ENCODE results near the gene FLNC. TPM values are rescaled to one million over a fixed set of nuclear protein-coding genes. Genes with fewer than 3 reads are reported as not detected.

The FLNC gene
- total RNA-seq, 3 donors from 2014 or later = 0.16 to 0.33 (median 0.25) TPM

DNA sequence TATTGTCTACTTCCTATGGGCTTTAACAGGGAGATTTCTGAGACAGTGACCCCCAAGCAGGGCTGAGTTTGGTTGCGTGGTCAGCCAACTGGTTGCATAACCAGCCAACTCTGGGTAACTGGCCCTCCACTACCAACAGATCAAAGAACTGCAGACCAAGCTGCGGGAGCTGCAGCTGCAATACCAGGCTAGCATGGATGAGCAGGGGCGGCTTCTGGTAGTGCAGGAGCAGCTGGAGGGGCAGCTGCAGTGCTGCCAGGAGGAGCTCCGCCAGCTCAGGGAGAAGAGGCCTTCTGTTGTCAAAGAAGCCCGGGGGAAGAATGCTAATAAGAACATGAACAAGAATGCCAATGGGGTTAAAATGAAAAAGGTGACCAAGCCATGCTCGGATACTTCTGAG, 15.7 kb upstream of the FLNC start:
- no peaks in the 10 kb centered on the region for H3K4me1 Mint-ChIP-seq (ENCODE audit: low read depth)
- no peaks in the 10 kb centered on the region for H3K36me3 Mint-ChIP-seq (ENCODE audit: insufficient read depth)
- peaks cover 3% of the 10 kb centered on the region for H3K27me3 Mint-ChIP-seq (ENCODE audit: low read depth)
- ATAC-seq (no peak), DNase-seq (no peak)
- no peak overlapping the region for H3K4me3 Mint-ChIP-seq
- no peaks in the 10 kb centered on the region for H3K9me3 Mint-ChIP-seq

- Mint-ChIP-seq H3K4me1 (ENCODE audit: low read depth) (peaks cover 4% of the 10 kb centered on the region), H3K4me3 (no peak overlapping the region), H3K36me3 (ENCODE audit: insufficient read depth) (no peaks in the 10 kb centered on the region), H3K27me3 (ENCODE audit: low read depth) (peaks cover 3% of the 10 kb centered on the region), H3K9me3 (no peaks in the 10 kb centered on the region)
- ATAC-seq (no peak), DNase-seq (no peak)
Observed at GRCh38 chr7:128815289-128815942, 14.8 kb upstream of the FLNC start.

GRCh38 chr7:128818694-128819093, 11.5 kb upstream of the FLNC start:
- no peaks in the 10 kb centered on the region for H3K9me3 Mint-ChIP-seq
- H3K4me3 Mint-ChIP-seq = no peak overlapping the region
- no peaks in the 10 kb centered on the region for H3K36me3 Mint-ChIP-seq (ENCODE audit: insufficient read depth)
- DNase-seq (no peak), ATAC-seq (no peak)
- peaks cover 4% of the 10 kb centered on the region for H3K4me1 Mint-ChIP-seq (ENCODE audit: low read depth)
- H3K27me3 Mint-ChIP-seq (ENCODE audit: low read depth) = peaks cover 3% of the 10 kb centered on the region

GRCh38 chr7:128821724-128822123, 8.5 kb upstream of the FLNC start:
- no peak for DNase-seq
- Mint-ChIP-seq H3K4me1 (ENCODE audit: low read depth) (peaks cover 4% of the 10 kb centered on the region), H3K4me3 (no peak overlapping the region), H3K36me3 (ENCODE audit: insufficient read depth) (no peaks in the 10 kb centered on the region), H3K9me3 (no peaks in the 10 kb centered on the region), H3K27me3 (ENCODE audit: low read depth) (peaks cover 4% of the 10 kb centered on the region)
- ATAC-seq = no peak

GRCh38 chr7:128826512-128826911, 3.7 kb upstream of the FLNC start:
- H3K36me3 Mint-ChIP-seq (ENCODE audit: insufficient read depth) = no peaks in the 10 kb centered on the region
- H3K27me3 Mint-ChIP-seq (ENCODE audit: low read depth) = peaks cover 41% of the 10 kb centered on the region
- H3K9me3 Mint-ChIP-seq = no peaks in the 10 kb centered on the region
- H3K4me3 Mint-ChIP-seq = no peak overlapping the region
- no peak for ATAC-seq
- peaks cover 12% of the 10 kb centered on the region for H3K4me1 Mint-ChIP-seq (ENCODE audit: low read depth)
- no peak for DNase-seq

DNA sequence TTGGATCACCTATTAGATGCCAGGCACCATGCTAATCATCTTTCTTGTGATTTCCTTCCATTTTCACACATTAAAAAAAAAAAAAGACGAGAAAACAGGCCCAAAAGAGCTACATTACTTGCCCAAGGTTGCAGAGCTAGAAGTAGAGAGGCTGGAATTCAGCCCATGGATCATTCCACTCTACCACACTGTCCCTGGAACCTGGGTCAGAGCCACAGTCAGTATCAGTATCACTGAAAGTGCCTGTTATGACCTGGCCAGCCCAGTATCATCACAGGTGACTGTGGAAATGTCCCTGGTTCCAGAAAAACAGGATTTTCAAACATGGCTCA, 3.3 kb upstream of the FLNC start:
- no peak for ATAC-seq
- Mint-ChIP-seq H3K27me3 (ENCODE audit: low read depth) (peaks cover 45% of the 10 kb centered on the region), H3K9me3 (no peaks in the 10 kb centered on the region), H3K4me1 (ENCODE audit: low read depth) (peaks cover 12% of the 10 kb centered on the region), H3K36me3 (ENCODE audit: insufficient read depth) (no peaks in the 10 kb centered on the region), H3K4me3 (no peak overlapping the region)
- DNase-seq = no peak

DNA sequence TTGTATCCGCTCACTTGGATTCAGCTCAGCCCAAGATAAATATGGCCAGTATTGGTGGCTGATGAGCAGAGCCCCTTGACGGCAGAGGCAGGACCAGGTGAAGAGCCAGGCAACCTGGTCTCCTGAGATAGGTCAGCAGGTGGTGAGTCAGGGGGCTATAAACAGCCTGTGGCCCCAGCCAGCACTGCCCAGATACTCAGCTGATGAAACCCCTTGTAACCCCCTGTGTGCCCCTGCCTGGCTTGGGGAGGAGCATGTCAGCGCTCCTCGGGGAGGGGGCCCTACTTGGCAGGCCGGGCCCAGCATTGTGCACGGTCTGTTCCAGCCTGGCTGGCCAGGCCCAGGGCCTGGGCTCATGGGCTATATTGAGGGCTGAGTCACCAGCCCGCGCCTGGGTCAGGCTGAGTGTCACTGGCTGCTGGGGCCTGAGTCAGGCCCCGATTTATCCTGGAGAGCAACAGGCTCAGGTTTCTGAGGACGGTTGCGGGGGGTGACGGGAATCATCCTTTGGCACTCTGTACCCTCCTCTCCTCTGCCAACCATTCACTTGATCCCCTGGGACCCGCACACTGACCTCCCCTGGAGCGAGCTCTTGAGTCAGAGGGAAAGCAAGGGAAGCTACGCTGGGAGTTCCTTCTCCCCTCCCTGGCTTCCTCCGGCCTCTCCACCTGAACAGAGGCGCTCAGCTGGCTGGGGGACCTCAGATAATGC, 2.8 kb upstream of the FLNC start:
- Mint-ChIP-seq H3K4me3 (no peak overlapping the region), H3K36me3 (ENCODE audit: insufficient read depth) (no peaks in the 10 kb centered on the region), H3K9me3 (no peaks in the 10 kb centered on the region), H3K4me1 (ENCODE audit: low read depth) (peaks cover 12% of the 10 kb centered on the region), H3K27me3 (ENCODE audit: low read depth) (peaks cover 45% of the 10 kb centered on the region)
- DNase-seq = no peak
- ATAC-seq = no peak

DNA sequence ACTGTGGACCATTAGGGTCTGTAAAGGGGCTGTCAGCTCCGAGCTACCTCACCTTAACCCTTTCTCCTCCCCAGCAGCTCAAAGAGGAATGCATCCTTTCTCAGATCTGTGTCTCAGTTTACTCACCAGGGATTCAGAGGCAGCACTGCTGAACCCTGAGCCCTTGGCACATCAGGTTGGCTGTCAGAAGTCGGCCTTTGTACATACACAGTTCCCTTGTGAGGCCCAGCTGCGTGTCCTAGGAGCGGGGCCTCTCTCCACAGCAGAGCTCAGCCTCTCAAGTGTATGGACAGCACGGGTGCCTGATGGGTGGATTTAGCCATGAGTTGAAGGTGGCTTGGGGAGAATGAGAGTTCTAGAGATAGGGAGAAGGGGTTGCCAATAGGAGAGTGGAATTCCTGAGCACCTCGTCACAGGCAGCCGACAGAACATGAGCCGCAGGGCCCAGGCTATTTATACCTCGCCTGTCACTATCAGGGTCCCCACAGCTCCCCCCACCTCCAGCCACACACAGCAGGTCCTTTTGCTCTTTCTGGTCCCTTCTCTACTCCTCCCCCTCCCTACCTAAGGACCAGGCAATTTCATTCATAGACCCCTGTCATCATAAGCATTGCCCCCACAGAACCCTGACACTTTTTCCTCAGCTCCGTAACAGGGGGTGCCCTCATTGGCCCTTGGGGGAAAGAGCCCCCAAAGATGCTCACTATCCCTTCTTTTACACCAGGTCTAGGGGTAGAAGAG, 2.1 kb upstream of the FLNC start:
- H3K4me3 Mint-ChIP-seq = no peak overlapping the region
- no peaks in the 10 kb centered on the region for H3K36me3 Mint-ChIP-seq (ENCODE audit: insufficient read depth)
- DNase-seq (no peak), ATAC-seq (no peak)
- peaks cover 45% of the 10 kb centered on the region for H3K27me3 Mint-ChIP-seq (ENCODE audit: low read depth)
- H3K4me1 Mint-ChIP-seq (ENCODE audit: low read depth) = peaks cover 12% of the 10 kb centered on the region
- H3K9me3 Mint-ChIP-seq = no peaks in the 10 kb centered on the region

DNA sequence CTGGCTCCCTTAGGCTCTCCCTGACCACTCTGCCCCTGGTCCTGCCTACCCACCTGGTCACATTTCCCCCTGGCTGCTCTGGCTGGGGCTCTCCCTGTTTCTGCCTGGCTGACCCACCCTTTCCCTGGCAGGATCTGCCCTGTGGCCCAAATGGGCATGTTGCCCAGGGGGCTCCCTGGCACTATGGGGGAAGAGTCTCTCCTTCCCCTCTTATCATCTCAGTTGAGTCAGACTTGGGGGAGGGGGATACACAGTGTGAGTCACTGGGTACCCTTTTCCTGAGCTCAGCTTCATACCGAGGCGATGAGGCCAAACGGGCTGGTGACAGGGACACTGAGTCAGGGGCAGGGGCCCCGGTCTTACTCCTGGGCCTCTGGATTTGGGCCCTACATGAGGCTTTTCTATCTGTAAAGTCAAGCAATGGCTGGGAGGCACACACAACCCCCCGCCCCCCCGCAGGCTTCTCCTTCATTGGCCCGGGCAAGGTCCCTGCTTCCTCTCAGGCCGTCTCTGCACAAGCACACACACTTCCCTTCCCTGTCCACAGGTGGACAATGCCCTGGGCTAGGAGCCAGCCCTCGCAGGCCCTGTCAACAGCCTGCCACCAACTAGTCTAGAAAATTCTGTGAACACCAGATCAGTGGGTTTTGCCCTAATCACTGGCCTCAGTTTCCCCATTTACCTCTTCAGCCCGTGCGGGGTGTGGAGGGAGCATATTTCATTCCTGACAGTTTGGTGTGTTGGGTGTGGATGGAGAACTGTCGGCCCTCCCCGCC, 627 bp upstream of the FLNC start:
- Mint-ChIP-seq H3K27me3 (ENCODE audit: low read depth) (peaks cover 47% of the 10 kb centered on the region), H3K4me1 (ENCODE audit: low read depth) (peaks cover 12% of the 10 kb centered on the region), H3K36me3 (ENCODE audit: insufficient read depth) (no peaks in the 10 kb centered on the region), H3K9me3 (no peaks in the 10 kb centered on the region), H3K4me3 (peak overlapping the region; percentile 54)
- ATAC-seq (no peak), DNase-seq (no peak)

GRCh38 chr7:128831178-128831993, 1.2 kb downstream of the FLNC start:
- no peaks in the 10 kb centered on the region for H3K9me3 Mint-ChIP-seq
- DNase-seq = no peak
- H3K4me3 Mint-ChIP-seq = peak overlapping the region; percentile 49
- peaks cover 46% of the 10 kb centered on the region for H3K27me3 Mint-ChIP-seq (ENCODE audit: low read depth)
- H3K36me3 Mint-ChIP-seq (ENCODE audit: insufficient read depth) = no peaks in the 10 kb centered on the region
- peak; percentile 23 to 24 for ATAC-seq
- peaks cover 12% of the 10 kb centered on the region for H3K4me1 Mint-ChIP-seq (ENCODE audit: low read depth)

- Mint-ChIP-seq H3K4me3 (no peak overlapping the region), H3K27me3 (ENCODE audit: low read depth) (peaks cover 38% of the 10 kb centered on the region), H3K36me3 (ENCODE audit: insufficient read depth) (no peaks in the 10 kb centered on the region), H3K9me3 (no peaks in the 10 kb centered on the region), H3K4me1 (ENCODE audit: low read depth) (peaks cover 12% of the 10 kb centered on the region)
- DNase-seq (no peak), ATAC-seq (no peak)
Observed at GRCh38 chr7:128831994-128832879, 2.0 kb downstream of the FLNC start.

DNA sequence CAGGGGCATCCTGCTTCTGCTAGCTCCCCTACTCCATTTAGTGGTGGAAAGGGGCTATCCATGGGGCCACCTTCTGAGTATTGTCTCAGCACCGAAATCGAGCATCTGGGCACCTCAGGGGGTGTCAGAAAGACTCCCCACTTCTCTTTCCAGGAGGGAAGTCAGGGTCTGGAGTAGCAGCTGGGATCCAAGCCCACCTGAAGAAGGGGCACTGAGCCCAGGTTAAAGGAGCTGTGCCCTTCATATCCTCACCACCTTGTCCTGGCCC, 2.6 kb downstream of the FLNC start:
- Mint-ChIP-seq H3K36me3 (ENCODE audit: insufficient read depth) (no peaks in the 10 kb centered on the region), H3K4me1 (ENCODE audit: low read depth) (peaks cover 12% of the 10 kb centered on the region), H3K9me3 (no peaks in the 10 kb centered on the region), H3K27me3 (ENCODE audit: low read depth) (peaks cover 35% of the 10 kb centered on the region), H3K4me3 (no peak overlapping the region)
- no peak for DNase-seq
- ATAC-seq = no peak
